Measurements from ENCODE around the gene FDPS.

Gene FDPS

DNA sequence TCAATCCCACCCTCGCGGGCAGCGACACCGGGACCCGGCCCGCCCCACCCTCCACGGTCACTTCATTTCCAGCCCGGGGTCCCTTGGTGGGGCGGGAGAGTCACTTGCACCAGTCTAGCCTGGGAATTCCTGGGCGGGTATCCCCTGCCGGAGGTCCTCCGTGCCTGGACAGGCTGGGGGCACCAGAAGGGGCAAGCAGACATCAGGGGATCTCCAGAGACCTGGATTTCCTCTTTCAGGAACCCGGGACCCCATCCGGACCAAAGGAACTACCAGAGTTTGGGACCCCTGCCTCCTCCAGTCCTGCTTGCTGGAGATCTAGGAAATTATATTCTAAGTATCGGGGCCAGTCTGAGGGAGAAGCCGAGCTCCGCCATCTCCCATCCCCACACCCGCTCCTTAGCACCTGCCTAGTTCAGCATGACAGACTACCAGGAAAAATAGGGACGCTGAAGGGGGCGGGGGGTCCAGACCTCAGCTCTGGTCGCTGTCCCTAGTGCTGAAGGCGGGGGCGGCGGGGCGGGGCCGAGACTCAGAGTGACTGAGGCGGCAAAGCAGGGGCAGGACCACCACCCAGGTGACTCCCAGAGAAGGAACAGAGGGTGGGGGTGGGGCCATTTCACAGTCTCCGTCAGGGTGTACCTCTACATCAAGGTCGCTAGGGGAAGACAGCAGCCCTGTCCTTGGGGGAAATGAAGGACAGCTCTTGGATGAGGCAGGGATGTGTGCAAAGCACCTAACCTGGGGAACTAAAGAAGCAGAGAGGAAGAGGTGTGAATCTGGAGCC lies 30.6 kb upstream of the FDPS start:
- in situ Hi-C loops (cut with MboI; ENCODE audit: low sequenced_read_pairs, unreplicated experiment) = no loop called here
- peak; percentile 39 for TF ChIP-seq CTCF (IDR thresholded peaks at IDR 0.05; ENCODE audit: borderline replicate concordance, control extremely low read depth, extremely low read depth, insufficient read depth, missing control alignments)
- peak; percentile 80 for DNase-seq (ENCODE audit: low spot score)

DNA sequence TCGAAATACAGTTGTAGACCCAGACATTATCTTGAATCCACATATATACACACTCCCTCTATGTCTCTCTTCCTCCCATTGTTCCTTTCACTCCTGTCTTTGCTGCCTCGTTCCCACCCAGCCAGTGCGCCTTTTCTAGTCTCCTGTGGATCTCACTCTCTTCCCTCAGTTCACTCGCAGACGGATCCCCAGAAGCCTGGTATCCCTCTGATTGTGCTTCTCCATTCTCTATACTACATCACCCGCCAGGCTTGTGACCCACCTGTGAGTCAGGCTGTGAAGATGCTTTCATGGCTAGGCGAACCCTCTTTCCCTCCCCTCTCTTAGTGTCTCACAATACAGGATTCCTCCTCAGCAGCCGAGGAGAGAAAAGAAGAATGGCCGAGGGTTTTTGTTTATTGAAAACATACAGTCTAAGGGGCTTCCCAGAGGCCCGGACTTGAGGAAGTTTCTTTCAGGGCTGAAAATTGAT lies 29.9 kb upstream of the FDPS start:
- no peak for TF ChIP-seq CTCF (IDR thresholded peaks at IDR 0.05; ENCODE audit: borderline replicate concordance, control extremely low read depth, extremely low read depth, insufficient read depth, missing control alignments)
- in situ Hi-C loops (cut with MboI; ENCODE audit: low sequenced_read_pairs, unreplicated experiment) = no loop called here
- DNase-seq (ENCODE audit: low spot score) = no peak

GRCh38 chr1:155279268-155279667 lies 29.4 kb upstream of the FDPS start:
- DNase-seq (ENCODE audit: low spot score) = no peak
- in situ Hi-C loops (cut with MboI; ENCODE audit: low sequenced_read_pairs, unreplicated experiment) = no loop called here
- TF ChIP-seq CTCF (IDR thresholded peaks at IDR 0.05; ENCODE audit: borderline replicate concordance, control extremely low read depth, extremely low read depth, insufficient read depth, missing control alignments) = no peak

GRCh38 chr1:155282488-155283091 lies 26.1 kb upstream of the FDPS start:
- in situ Hi-C loops (cut with MboI; ENCODE audit: low sequenced_read_pairs, unreplicated experiment) = no loop called here
- TF ChIP-seq CTCF (IDR thresholded peaks at IDR 0.05; ENCODE audit: borderline replicate concordance, control extremely low read depth, extremely low read depth, insufficient read depth, missing control alignments) = no peak
- DNase-seq (ENCODE audit: low spot score) = no peak

DNA sequence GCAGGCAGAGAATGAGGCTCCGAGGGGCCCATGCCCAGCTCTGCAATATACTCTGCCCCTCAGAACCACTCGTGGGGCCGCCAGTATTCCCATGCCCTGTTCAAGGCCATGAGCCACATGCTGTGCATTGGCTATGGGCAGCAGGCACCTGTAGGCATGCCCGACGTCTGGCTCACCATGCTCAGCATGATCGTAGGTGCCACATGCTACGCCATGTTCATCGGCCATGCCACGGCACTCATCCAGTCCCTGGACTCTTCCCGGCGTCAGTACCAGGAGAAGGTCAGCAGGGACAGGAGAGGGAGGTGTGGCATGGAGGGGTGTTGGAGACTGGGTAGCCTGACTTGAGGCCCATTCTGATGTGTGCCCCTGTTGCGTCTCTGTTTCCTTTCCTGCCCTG lies 24.2 kb upstream of the FDPS start:
- no peak for TF ChIP-seq CTCF (IDR thresholded peaks at IDR 0.05; ENCODE audit: borderline replicate concordance, control extremely low read depth, extremely low read depth, insufficient read depth, missing control alignments)
- no peak for DNase-seq (ENCODE audit: low spot score)
- in situ Hi-C loops (cut with MboI; ENCODE audit: low sequenced_read_pairs, unreplicated experiment) = no loop called here

GRCh38 chr1:155285063-155285462 lies 23.6 kb upstream of the FDPS start:
- no peak for DNase-seq (ENCODE audit: low spot score)
- TF ChIP-seq CTCF (IDR thresholded peaks at IDR 0.05; ENCODE audit: borderline replicate concordance, control extremely low read depth, extremely low read depth, insufficient read depth, missing control alignments) = no peak
- in situ Hi-C loops (cut with MboI; ENCODE audit: low sequenced_read_pairs, unreplicated experiment) = no loop called here
